ENCODE results near the gene CT47B1. TPM values are rescaled to one million over a fixed set of nuclear protein-coding genes. Genes with fewer than 3 reads are reported as not detected.
"Not testable (repeated sequence)": the region's sequence is repeated elsewhere in the genome, so short reads cannot be mapped to it uniquely, and the experiment has no call there.

CT47B1 gene
- total RNA-seq: not detected
- long read RNA-seq: 0 reads

DNA sequence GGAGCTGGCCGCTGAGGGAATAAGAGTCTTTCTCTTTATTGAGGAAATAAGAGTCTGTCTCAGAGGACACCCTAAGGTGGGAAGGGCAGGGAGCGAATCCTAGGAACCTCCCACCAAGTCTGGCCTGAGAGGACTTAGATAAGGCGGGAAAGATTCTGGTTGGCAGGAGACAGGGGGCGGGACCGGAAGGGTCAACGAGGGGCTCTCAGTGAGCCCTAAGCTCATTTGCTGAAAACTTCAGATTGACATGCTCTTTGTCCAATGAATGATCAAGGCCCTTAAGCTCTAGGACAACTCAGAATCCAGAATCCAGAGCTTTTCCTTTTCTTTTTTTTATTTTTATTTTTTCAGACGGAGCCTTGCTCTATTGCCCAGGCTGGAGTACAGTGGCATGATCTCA, at the start of gene CT47B1:
Gene CT47B1 (minus strand): TSS at position 101 of the 400 bp plus-strand sequence. CDS start 196 bp downstream, outside the sequence.
- DNase-seq; ATAC-seq; intact Hi-C loops (cut with DNase I): not testable (repeated sequence)

DNA sequence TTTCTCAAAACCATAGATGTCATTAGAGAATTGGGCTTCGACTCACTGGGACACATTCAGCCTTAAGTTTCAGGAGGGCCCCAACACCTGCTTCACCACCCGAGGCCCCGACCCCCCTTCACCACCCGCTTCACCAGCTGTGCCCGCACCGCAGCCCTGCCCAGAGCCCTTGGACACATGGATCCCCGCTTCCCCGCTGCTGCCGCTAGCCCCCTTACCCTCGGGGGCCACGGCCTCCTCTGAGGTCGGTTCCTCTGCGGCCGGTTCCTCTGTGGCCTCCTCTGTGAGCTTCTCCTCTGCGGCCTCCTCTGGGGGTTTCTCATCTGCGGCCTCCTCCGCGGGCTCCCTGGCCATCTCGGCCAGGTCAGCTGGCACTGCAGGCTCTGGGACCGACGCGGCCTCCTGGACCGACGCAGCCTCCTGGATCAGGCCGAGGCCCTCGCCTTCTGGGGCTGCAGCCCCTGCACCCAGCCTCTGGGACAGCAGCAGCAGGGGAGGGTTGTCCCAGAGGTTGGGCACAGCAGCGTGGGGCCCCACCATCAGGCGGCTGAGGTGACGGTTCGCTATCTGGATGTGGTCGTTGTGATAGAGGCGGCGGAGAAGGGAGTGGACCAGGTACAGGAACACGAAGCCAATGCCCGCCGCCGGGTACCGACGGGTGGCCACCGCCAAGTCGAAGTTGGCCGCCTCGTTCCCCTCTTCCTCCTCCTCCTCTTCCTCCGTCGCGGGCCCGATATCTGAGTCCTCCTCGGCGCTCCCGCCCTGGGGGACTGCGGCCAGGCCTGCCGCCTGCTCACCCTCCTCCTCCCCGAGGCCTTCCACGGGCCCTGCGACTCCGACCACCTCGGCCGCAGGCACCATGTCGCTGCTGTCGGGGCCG, 748 bp downstream of the CT47B1 start:
- no peak for DNase-seq
- intact Hi-C loops (cut with DNase I): no loop called here
- ATAC-seq: no peak

DNA sequence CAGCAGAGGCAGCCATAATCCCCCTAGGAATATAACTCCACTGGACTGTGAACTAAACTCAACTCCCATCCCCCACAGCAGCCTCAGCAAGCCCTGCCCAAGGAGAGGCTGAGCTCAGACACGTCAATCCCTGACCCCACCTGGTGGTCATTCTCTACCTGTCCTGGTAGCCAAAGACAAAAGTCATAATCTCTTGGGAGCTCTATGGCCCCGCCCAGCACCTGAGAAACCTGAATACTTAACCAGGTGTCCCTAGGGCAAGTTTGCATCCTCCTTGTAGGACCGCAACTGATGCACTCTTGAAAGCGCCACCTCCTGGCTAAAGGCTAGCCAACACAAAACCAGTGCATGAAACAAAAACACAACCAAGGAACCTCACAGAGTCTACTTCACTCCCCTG, 18.4 kb downstream of the CT47B1 start:
- ATAC-seq (no peak), DNase-seq (no peak)
- intact Hi-C loops (cut with DNase I): no loop called here

DNA sequence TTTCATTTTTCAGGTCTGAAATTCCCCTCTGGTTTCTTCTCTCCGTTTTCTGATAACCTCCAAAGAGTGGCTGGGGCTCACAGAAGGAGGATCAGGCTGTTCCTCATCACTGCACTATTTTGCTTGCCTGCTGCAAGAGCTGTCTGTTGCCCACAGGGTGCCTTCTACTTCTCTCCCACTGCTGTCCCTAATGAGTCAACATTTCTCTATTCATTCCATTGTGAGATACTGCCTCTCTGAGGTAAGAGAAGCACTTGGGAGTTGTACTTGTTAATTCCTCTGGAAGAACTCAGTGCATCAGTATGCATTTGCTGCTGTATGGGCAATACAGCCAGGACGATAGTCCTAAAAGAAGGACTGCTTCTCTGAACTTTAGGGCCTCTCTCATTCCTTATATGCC, 34.8 kb downstream of the CT47B1 start:
- intact Hi-C loops (cut with DNase I): no loop called here
- DNase-seq: no peak
- no peak for ATAC-seq

DNA sequence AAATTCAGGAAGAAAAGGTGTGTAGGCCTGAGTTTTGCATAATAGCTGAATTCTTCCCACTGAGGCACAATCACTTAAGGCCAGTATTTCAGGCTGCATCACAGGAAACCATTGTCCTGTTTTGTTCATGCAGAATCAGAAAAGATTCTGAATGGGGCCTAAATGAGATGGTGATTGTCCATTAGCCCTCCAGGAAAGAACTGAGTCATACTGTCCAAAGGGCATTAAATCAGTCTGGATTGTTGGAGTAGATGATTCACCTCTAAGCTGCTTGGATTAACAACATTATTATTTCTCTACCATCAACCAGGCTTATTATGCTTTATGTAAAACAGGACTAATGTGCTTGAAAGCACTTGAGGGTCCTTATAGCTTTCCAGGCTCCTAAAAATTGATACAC, 36.2 kb downstream of the CT47B1 start:
- intact Hi-C loops (cut with DNase I): no loop called here
- ATAC-seq: no peak
- no peak for DNase-seq

DNA sequence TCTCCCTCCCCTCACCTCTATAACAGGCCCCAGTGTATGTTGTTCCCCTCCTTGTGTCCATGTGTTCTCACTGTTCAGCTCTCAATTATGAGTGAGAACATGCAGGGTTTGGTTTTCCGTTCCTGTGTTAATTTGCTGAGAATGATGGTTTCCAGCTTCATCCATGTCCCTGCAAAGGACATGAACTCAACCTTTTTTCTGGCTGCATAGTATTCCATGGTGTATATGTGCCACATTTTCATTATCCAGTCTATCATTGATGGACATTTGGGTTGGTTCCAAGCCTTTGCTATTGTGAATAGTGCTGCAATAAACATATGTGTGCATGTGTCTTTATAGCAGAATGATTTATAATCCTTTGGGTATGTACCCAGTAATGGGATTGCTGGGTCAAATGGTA, 48.5 kb downstream of the CT47B1 start:
- intact Hi-C loops (cut with DNase I); DNase-seq; ATAC-seq: not testable (repeated sequence)

DNA sequence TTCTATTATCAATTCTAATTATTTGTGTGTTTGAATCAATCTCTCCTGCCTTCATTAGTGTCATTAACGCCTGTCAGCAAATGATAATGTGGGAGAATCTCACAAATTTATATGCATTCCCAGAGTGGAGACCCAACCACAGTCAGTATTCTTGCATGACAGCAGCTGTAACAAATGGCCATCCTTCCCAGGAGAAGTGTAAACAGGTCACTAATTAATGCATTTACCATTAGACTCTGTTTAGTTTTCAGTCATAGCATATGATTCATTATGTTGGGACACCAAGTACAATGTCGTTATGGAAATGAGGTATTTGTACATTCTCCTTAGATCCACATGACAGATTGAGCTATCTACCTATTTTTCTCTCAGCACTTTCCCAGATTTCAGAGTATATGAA, 50.5 kb downstream of the CT47B1 start:
- no peak for ATAC-seq
- intact Hi-C loops (cut with DNase I): no loop called here
- no peak for DNase-seq

DNA sequence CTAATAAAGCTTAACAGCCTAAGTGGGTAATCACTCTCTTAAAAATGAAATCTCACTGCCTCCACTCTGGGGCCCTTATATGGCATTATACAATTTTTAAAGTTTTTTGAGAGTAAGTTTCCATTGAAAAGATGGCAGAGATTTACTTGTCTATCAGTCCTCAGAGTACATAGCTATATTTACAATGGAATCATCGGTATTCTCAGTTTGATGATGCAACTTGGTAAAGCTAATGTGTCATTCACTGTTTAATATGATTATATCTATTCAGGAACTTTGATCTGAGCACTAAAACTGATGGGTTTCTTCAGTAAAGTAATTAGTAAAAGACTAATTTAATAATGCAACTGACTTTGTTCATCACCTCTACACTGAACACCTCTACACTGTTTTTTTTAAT, 51.6 kb downstream of the CT47B1 start:
- DNase-seq: no peak
- ATAC-seq: no peak
- intact Hi-C loops (cut with DNase I): no loop called here

DNA sequence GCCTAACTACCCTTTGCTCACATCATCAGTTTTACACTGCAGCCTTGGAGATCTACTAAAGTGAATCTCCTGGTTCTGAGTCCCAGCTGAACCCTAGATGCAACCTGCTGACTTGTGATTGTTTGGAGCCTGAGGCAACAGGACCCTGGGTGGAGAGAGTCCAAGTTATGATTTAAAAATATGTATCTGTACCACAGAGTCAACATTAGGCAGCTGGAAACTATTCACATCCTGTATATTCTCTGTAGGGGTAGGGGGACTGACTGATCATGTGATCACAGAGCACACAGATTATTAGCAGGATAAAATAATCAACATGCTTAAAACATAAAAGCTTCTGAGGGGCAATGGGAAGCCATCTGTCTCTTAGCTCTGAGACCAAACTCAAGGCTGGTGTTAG, 52.1 kb downstream of the CT47B1 start:
- DNase-seq: no peak
- no peak for ATAC-seq
- intact Hi-C loops (cut with DNase I): no loop called here

Other genes with a start within 250 kb of the CT47B1 start
- gene C1GALT1C1, start 245.8 kb downstream of the CT47B1 start, total RNA-seq: 10 to 100 TPM; 21.0 to 29.1 TPM
- not detected for gene CT47A11, start 61.3 kb upstream of the CT47B1 start, total RNA-seq
- gene CT47A10, start 66.2 kb upstream of the CT47B1 start, total RNA-seq: not detected
- gene CT47A9, start 71.0 kb upstream of the CT47B1 start, total RNA-seq: not detected
- not detected for gene CT47A8, start 75.9 kb upstream of the CT47B1 start, total RNA-seq
- gene CT47A7, start 80.7 kb upstream of the CT47B1 start, total RNA-seq: not detected
- not detected for gene CT47A6, start 85.6 kb upstream of the CT47B1 start, total RNA-seq
- not detected for gene CT47A5, start 90.5 kb upstream of the CT47B1 start, total RNA-seq
- not detected for gene CT47A4, start 95.3 kb upstream of the CT47B1 start, total RNA-seq
- not detected for gene CT47A3, start 100.2 kb upstream of the CT47B1 start, total RNA-seq
- not detected for gene CT47A2, start 105.1 kb upstream of the CT47B1 start, total RNA-seq
- gene CT47A1, start 109.9 kb upstream of the CT47B1 start, total RNA-seq: not detected
- gene GLUD2, start 171.7 kb upstream of the CT47B1 start, total RNA-seq: 1 to 10 TPM; 1.9 to 2.0 TPM